GM23338 (cell line): ENCODE measurements around the gene GART. TPM values are rescaled to one million over a fixed set of nuclear protein-coding genes. Genes with fewer than 3 reads are reported as not detected.

ENCODE experiments used
- ATAC-seq: fragments of 200-7000 bp; cut with Tn5 transposase; 3 replicates; pipeline ENCODE4 v1.9.1; 2020
- DNase-seq: peaks from one replicate; pipeline ENCODE4 v3.0.0-alpha.2; 2015; ENCODE audit warnings: low spot score
- H2AFZ ChIP-seq: fragments of 200-600 bp; sonication (generic); 2 replicates; pipeline ENCODE4 v1.8.0; 2016; ENCODE audit warnings: antibody characterized with exemption, mild to moderate bottlenecking, moderate library complexity
- H3F3A ChIP-seq: fragments of 200-600 bp; sonication (generic); replicated peaks from 2 replicates; pipeline ENCODE4 v1.8.0; 2017; ENCODE audit warnings: antibody characterized with exemption, mixed run types, low read depth
- H3K27ac ChIP-seq: fragments of 200-600 bp; sonication (generic); 2 replicates; pipeline ENCODE4 v1.6.1; 2016; ENCODE audit warnings: low read depth
- H3K27me3 ChIP-seq: fragments of 200-600 bp; sonication (generic); 2 replicates; pipeline ENCODE4 v1.8.0; 2016; ENCODE audit warnings: mild to moderate bottlenecking, mixed run types, moderate library complexity; ENCODE audit not compliant: insufficient read depth
- H3K36me3 ChIP-seq: fragments of 200-600 bp; sonication (generic); 2 replicates; pipeline ENCODE4 v1.8.0; 2016; ENCODE audit warnings: mild to moderate bottlenecking; ENCODE audit not compliant: insufficient read depth
- H3K4me1 ChIP-seq: fragments of 200-600 bp; sonication (generic); 2 replicates; pipeline ENCODE4 v1.8.0; 2016; ENCODE audit warnings: mild to moderate bottlenecking, moderate library complexity; ENCODE audit not compliant: insufficient read depth
- H3K4me2 ChIP-seq: fragments of 200-600 bp; sonication (generic); 2 replicates; pipeline ENCODE4 v1.7.1; 2017; ENCODE audit warnings: mixed run types
- H3K4me3 ChIP-seq: fragments of 200-600 bp; sonication (generic); 2 replicates; pipeline ENCODE4 v1.6.1; 2016; ENCODE audit warnings: mixed run types
- H3K79me2 ChIP-seq: fragments of 200-600 bp; sonication (generic); replicated peaks from 2 replicates; pipeline ENCODE4 v1.8.0; 2017; ENCODE audit warnings: mild to moderate bottlenecking; ENCODE audit not compliant: insufficient read depth
- H3K9me2 ChIP-seq: fragments of 200-600 bp; sonication (generic); 2 replicates; pipeline ENCODE4 v1.8.0; 2017; ENCODE audit not compliant: insufficient read depth
- H4K20me1 ChIP-seq: fragments of 200-600 bp; sonication (generic); replicated peaks from 2 replicates; pipeline ENCODE4 v1.8.0; 2017; ENCODE audit warnings: mild to moderate bottlenecking; ENCODE audit not compliant: insufficient read depth
- H3K27ac Mint-ChIP-seq: 2 replicates; pipeline ENCODE4 v1.8.0; 2020; ENCODE audit warnings: inconsistent platforms, mild to moderate bottlenecking, moderate library complexity, mixed read lengths
- H3K27me3 Mint-ChIP-seq: 3 replicates; pipeline ENCODE4 v1.8.0; 2022; ENCODE audit warnings: low read depth, mild to moderate bottlenecking, moderate library complexity, mixed read lengths, inconsistent platforms; ENCODE audit not compliant: insufficient read depth, poor library complexity
- H3K36me3 Mint-ChIP-seq: 3 replicates; pipeline ENCODE4 v1.8.0; 2021; ENCODE audit warnings: low read depth, mild to moderate bottlenecking, inconsistent platforms, moderate library complexity, mixed read lengths
- H3K4me1 Mint-ChIP-seq: 3 replicates; pipeline ENCODE4 v1.8.0; 2020; ENCODE audit warnings: mild to moderate bottlenecking, inconsistent platforms, mixed read lengths
- H3K4me3 Mint-ChIP-seq: 3 replicates; pipeline ENCODE4 v1.8.0; 2021; ENCODE audit warnings: moderate library complexity, mild to moderate bottlenecking, inconsistent platforms, mixed read lengths
- H3K9me3 Mint-ChIP-seq: 3 replicates; pipeline ENCODE4 v1.8.0; 2020; ENCODE audit warnings: moderate library complexity, mild to moderate bottlenecking, inconsistent platforms, mixed read lengths
- CREB1 ChIP-seq: fragments of 250-450 bp; sonication (Bioruptor Pico); IDR thresholded peaks from 2 replicates; pipeline ENCODE4 v1.5.0; 2020; ENCODE audit warnings: low read depth, mild to moderate bottlenecking, moderate library complexity
- EZH2 ChIP-seq: fragments of 200-600 bp; sonication (generic); IDR thresholded peaks from one replicate; pipeline ENCODE4 v1.8.0; 2017; ENCODE audit warnings: antibody characterized with exemption, mild to moderate bottlenecking, low read depth; ENCODE audit not compliant: unreplicated experiment
- EZH2phosphoT487 ChIP-seq: fragments of 200-600 bp; sonication (generic); IDR thresholded peaks from one replicate; pipeline ENCODE4 v1.8.1; 2018; ENCODE audit warnings: antibody characterized with exemption; ENCODE audit not compliant: unreplicated experiment
- JUNB ChIP-seq: IDR thresholded peaks from one replicate; pipeline ENCODE4 v1.6.1; 2016; ENCODE audit warnings: antibody characterized with exemption; ENCODE audit not compliant: unreplicated experiment
- NANOG ChIP-seq: IDR thresholded peaks from 2 replicates; pipeline ENCODE4 v1.6.1; 2016; ENCODE audit warnings: antibody characterized with exemption, borderline replicate concordance
- POLR2AphosphoS5 ChIP-seq: IDR thresholded peaks from 2 replicates; pipeline ENCODE4 v1.6.1; 2016; ENCODE audit warnings: antibody characterized with exemption, low read depth
- STAT1 ChIP-seq: IDR thresholded peaks from one replicate; pipeline ENCODE4 v1.6.1; 2016; ENCODE audit warnings: antibody characterized with exemption; ENCODE audit not compliant: unreplicated experiment
- ZNF114 ChIP-seq: fragments of 250-450 bp; sonication (Bioruptor Pico); IDR thresholded peaks from 2 replicates; pipeline ENCODE4 v1.5.0; 2020; ENCODE audit warnings: mild to moderate bottlenecking, moderate library complexity
- ZNF331 ChIP-seq: fragments of 250-450 bp; sonication (Bioruptor Pico); IDR thresholded peaks from 2 replicates; pipeline ENCODE4 v1.5.0; 2020; ENCODE audit warnings: low read depth, mild to moderate bottlenecking, moderate library complexity
- polyA plus RNA-seq: library from polyadenylated mRNA; unstranded; fragments of >200 nt; fragmentation: Nextera tagmentation; extraction: Ambion mirVana; gene quantifications from 2 replicates; pipeline ENCODE4 v1.2.1, GENCODE V29; 2016
- total RNA-seq: library from RNA; depleted of rRNA; stranded (reverse); fragments of >200 nt; shearing (Covaris generic); gene quantifications from 2 replicates; pipeline ENCODE4 v1.2.3, GENCODE V29; 2014
- TF ChIP-seq, protein P1 (sequence below): fragments of 250-450 bp; sonication (Bioruptor Pico); IDR thresholded peaks from 2 replicates; pipeline ENCODE4 v1.5.0; 2020; ENCODE audit warnings: mild to moderate bottlenecking, moderate library complexity
- TF ChIP-seq, protein P2 (sequence below): IDR thresholded peaks from one replicate; pipeline ENCODE4 v1.6.1; 2018; ENCODE audit warnings: antibody characterized with exemption; ENCODE audit not compliant: unreplicated experiment
- TF ChIP-seq, protein P3 (sequence below), 2 experiments: fragments of 200-600 bp in 1 of 2; sonication (generic) in 1 of 2; conservative IDR thresholded peaks; 2 replicates each; pipeline versions ENCODE4 v1.5.1 to v1.6.1; 2016 to 2017; ENCODE audit warnings: antibody characterized with exemption in 2 of 2, low read depth in 2 of 2, mild to moderate bottlenecking in 2 of 2, moderate library complexity in 1 of 2
- TF ChIP-seq, protein P4 (sequence below): IDR thresholded peaks from 2 replicates; pipeline ENCODE4 v1.6.1; 2016; ENCODE audit warnings: antibody characterized with exemption

The GART gene
- total and polyA plus RNA-seq, 2 experiments from 2014 or later, result 87.6 to 224 TPM

DNA sequence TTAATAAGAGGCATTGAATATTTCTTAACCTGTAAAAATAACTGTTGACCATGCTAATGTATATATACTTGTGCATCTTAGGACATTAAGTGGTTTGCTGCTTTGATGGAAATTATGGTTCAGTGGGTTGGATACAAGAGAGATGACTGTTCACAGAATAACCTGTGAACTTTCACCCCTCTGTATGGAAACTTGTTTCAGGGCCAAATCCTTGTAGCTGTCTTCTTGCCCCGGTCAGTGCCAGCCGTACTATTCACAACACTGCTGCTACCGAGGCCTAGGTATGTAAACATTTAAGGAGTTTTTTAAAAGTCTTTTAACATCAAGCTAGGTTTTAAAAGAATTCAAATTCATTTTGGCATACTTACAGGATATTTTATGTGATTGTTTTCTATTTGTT lies 30.4 kb upstream of the GART start:
- no peaks in the 10 kb centered on the region for H3K4me1 Mint-ChIP-seq
- peaks cover 76% of the 10 kb centered on the region for H3K36me3 Mint-ChIP-seq
- DNase-seq (no peak), ATAC-seq (no peak)
- H3K4me3 ChIP-seq, result no peak overlapping the region
- peaks cover 6% of the 10 kb centered on the region; the same call in 1 of the 2 replicates for H3F3A ChIP-seq
- no peaks in the 10 kb centered on the region for H3K27me3 Mint-ChIP-seq
- H3K27ac ChIP-seq, result no peak overlapping the region
- H3K79me2 ChIP-seq, result no peaks in the 10 kb centered on the region; the same call in 1 of the 2 replicates
- no peaks in the 10 kb centered on the region for H3K27me3 ChIP-seq
- H3K36me3 ChIP-seq, result peaks cover 47% of the 10 kb centered on the region
- no peak overlapping the region for H3K27ac Mint-ChIP-seq
- H3K4me1 ChIP-seq, result no peaks in the 10 kb centered on the region
- H3K9me2 ChIP-seq, result no peaks in the 10 kb centered on the region
- no peak for TF ChIP-seq CREB1 (CRISPR knock-in tag)
- TF ChIP-seq, protein P1, sequence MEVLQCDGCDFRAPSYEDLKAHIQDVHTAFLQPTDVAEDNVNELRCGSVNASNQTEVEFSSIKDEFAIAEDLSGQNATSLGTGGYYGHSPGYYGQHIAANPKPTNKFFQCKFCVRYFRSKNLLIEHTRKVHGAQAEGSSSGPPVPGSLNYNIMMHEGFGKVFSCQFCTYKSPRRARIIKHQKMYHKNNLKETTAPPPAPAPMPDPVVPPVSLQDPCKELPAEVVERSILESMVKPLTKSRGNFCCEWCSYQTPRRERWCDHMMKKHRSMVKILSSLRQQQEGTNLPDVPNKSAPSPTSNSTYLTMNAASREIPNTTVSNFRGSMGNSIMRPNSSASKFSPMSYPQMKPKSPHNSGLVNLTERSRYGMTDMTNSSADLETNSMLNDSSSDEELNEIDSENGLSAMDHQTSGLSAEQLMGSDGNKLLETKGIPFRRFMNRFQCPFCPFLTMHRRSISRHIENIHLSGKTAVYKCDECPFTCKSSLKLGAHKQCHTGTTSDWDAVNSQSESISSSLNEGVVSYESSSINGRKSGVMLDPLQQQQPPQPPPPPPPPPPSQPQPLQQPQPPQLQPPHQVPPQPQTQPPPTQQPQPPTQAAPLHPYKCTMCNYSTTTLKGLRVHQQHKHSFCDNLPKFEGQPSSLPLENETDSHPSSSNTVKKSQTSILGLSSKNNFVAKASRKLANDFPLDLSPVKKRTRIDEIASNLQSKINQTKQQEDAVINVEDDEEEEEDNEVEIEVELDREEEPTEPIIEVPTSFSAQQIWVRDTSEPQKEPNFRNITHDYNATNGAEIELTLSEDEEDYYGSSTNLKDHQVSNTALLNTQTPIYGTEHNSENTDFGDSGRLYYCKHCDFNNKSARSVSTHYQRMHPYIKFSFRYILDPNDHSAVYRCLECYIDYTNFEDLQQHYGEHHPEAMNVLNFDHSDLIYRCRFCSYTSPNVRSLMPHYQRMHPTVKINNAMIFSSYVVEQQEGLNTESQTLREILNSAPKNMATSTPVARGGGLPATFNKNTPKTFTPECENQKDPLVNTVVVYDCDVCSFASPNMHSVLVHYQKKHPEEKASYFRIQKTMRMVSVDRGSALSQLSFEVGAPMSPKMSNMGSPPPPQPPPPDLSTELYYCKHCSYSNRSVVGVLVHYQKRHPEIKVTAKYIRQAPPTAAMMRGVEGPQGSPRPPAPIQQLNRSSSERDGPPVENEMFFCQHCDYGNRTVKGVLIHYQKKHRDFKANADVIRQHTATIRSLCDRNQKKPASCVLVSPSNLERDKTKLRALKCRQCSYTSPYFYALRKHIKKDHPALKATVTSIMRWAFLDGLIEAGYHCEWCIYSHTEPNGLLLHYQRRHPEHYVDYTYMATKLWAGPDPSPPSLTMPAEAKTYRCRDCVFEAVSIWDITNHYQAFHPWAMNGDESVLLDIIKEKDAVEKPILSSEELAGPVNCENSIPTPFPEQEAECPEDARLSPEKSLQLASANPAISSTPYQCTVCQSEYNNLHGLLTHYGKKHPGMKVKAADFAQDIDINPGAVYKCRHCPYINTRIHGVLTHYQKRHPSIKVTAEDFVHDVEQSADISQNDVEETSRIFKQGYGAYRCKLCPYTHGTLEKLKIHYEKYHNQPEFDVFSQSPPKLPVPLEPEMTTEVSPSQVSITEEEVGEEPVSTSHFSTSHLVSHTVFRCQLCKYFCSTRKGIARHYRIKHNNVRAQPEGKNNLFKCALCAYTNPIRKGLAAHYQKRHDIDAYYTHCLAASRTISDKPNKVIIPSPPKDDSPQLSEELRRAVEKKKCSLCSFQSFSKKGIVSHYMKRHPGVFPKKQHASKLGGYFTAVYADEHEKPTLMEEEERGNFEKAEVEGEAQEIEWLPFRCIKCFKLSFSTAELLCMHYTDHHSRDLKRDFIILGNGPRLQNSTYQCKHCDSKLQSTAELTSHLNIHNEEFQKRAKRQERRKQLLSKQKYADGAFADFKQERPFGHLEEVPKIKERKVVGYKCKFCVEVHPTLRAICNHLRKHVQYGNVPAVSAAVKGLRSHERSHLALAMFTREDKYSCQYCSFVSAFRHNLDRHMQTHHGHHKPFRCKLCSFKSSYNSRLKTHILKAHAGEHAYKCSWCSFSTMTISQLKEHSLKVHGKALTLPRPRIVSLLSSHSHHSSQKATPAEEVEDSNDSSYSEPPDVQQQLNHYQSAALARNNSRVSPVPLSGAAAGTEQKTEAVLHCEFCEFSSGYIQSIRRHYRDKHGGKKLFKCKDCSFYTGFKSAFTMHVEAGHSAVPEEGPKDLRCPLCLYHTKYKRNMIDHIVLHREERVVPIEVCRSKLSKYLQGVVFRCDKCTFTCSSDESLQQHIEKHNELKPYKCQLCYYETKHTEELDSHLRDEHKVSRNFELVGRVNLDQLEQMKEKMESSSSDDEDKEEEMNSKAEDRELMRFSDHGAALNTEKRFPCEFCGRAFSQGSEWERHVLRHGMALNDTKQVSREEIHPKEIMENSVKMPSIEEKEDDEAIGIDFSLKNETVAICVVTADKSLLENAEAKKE (CRISPR knock-in tag), result no peak
- TF ChIP-seq POLR2AphosphoS5, result no peak
- no peak for TF ChIP-seq ZNF114
- TF ChIP-seq STAT1, result no peak
- no peak for TF ChIP-seq EZH2phosphoT487
- TF ChIP-seq EZH2, result no peak
- TF ChIP-seq NANOG, result no peak
- TF ChIP-seq, protein P2, sequence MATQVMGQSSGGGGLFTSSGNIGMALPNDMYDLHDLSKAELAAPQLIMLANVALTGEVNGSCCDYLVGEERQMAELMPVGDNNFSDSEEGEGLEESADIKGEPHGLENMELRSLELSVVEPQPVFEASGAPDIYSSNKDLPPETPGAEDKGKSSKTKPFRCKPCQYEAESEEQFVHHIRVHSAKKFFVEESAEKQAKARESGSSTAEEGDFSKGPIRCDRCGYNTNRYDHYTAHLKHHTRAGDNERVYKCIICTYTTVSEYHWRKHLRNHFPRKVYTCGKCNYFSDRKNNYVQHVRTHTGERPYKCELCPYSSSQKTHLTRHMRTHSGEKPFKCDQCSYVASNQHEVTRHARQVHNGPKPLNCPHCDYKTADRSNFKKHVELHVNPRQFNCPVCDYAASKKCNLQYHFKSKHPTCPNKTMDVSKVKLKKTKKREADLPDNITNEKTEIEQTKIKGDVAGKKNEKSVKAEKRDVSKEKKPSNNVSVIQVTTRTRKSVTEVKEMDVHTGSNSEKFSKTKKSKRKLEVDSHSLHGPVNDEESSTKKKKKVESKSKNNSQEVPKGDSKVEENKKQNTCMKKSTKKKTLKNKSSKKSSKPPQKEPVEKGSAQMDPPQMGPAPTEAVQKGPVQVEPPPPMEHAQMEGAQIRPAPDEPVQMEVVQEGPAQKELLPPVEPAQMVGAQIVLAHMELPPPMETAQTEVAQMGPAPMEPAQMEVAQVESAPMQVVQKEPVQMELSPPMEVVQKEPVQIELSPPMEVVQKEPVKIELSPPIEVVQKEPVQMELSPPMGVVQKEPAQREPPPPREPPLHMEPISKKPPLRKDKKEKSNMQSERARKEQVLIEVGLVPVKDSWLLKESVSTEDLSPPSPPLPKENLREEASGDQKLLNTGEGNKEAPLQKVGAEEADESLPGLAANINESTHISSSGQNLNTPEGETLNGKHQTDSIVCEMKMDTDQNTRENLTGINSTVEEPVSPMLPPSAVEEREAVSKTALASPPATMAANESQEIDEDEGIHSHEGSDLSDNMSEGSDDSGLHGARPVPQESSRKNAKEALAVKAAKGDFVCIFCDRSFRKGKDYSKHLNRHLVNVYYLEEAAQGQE, result no peak
- no peak for TF ChIP-seq JUNB
- no peak for TF ChIP-seq ZNF331 (CRISPR knock-in tag)
- TF ChIP-seq, protein P3, sequence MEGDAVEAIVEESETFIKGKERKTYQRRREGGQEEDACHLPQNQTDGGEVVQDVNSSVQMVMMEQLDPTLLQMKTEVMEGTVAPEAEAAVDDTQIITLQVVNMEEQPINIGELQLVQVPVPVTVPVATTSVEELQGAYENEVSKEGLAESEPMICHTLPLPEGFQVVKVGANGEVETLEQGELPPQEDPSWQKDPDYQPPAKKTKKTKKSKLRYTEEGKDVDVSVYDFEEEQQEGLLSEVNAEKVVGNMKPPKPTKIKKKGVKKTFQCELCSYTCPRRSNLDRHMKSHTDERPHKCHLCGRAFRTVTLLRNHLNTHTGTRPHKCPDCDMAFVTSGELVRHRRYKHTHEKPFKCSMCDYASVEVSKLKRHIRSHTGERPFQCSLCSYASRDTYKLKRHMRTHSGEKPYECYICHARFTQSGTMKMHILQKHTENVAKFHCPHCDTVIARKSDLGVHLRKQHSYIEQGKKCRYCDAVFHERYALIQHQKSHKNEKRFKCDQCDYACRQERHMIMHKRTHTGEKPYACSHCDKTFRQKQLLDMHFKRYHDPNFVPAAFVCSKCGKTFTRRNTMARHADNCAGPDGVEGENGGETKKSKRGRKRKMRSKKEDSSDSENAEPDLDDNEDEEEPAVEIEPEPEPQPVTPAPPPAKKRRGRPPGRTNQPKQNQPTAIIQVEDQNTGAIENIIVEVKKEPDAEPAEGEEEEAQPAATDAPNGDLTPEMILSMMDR (conservative IDR thresholded peaks at IDR 0.05; ENCODE audit: low read depth in 2 of 2), result no peak
- TF ChIP-seq, protein P4, sequence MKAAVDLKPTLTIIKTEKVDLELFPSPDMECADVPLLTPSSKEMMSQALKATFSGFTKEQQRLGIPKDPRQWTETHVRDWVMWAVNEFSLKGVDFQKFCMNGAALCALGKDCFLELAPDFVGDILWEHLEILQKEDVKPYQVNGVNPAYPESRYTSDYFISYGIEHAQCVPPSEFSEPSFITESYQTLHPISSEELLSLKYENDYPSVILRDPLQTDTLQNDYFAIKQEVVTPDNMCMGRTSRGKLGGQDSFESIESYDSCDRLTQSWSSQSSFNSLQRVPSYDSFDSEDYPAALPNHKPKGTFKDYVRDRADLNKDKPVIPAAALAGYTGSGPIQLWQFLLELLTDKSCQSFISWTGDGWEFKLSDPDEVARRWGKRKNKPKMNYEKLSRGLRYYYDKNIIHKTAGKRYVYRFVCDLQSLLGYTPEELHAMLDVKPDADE, result no peak
- no peak overlapping the region for H3K4me3 Mint-ChIP-seq
- H3K9me3 Mint-ChIP-seq, result no peaks in the 10 kb centered on the region
- H4K20me1 ChIP-seq, result peaks cover 18% of the 10 kb centered on the region
- H2AFZ ChIP-seq, result no peak overlapping the region
- H3K4me2 ChIP-seq, result no peak overlapping the region
